ENCODE data around the gene ATP10B. TPM values are rescaled to one million over a fixed set of nuclear protein-coding genes. Genes with fewer than 3 reads are reported as not detected.

Gene ATP10B
- total RNA-seq, 4 donors from 2014 or later, result 0.12 to 0.13 TPM; not detected in 2

GRCh38 chr5:160548949-160549645, 302.9 kb downstream of the ATP10B start:
- no peak for ATAC-seq (ENCODE audit: low FRiP score)

GRCh38 chr5:160547872-160548271, 304.1 kb downstream of the ATP10B start:
- DNase-seq (ENCODE audit: low spot score) (no peak), ATAC-seq (ENCODE audit: low FRiP score) (no peak)
- TF ChIP-seq CTCF (IDR thresholded peaks at IDR 0.05), result no peak

More at GRCh38 chr5:160548949-160549645, 302.9 kb downstream of the ATP10B start:
- DNase-seq (ENCODE audit: low spot score), result no peak
- TF ChIP-seq CTCF (IDR thresholded peaks at IDR 0.05), result no peak

- ATAC-seq (ENCODE audit: low FRiP score), result no peak
- TF ChIP-seq CTCF (IDR thresholded peaks at IDR 0.05), result no peak
These were observed 304.9 kb downstream of the ATP10B start for GRCh38 chr5:160547061-160547460.

GRCh38 chr5:160545832-160546231, 306.2 kb downstream of the ATP10B start:
- DNase-seq (ENCODE audit: low spot score), result no peak
- no peak for TF ChIP-seq CTCF (IDR thresholded peaks at IDR 0.05)
- ATAC-seq (ENCODE audit: low FRiP score), result no peak

More at GRCh38 chr5:160547061-160547460, 304.9 kb downstream of the ATP10B start:
- no peak for DNase-seq (ENCODE audit: low spot score)

- ATAC-seq (ENCODE audit: low FRiP score) (no peak), DNase-seq (ENCODE audit: low spot score) (no peak)
- no peak for TF ChIP-seq CTCF (IDR thresholded peaks at IDR 0.05)
These were observed 308.6 kb downstream of the ATP10B start for GRCh38 chr5:160543395-160543794.

GRCh38 chr5:160542840-160543239, 309.2 kb downstream of the ATP10B start:
- no peak for ATAC-seq (ENCODE audit: low FRiP score)
- no peak for DNase-seq (ENCODE audit: low spot score)
- no peak for TF ChIP-seq CTCF (IDR thresholded peaks at IDR 0.05)

GRCh38 chr5:160542281-160542680, 309.7 kb downstream of the ATP10B start:
- ATAC-seq (ENCODE audit: low FRiP score), result no peak
- no peak for TF ChIP-seq CTCF (IDR thresholded peaks at IDR 0.05)
- DNase-seq (ENCODE audit: low spot score), result no peak

All from omental fat pad (tissue), 4 donors.